ENCODE results near the gene CCDC149.

The CCDC149 gene

GRCh38 chr4:24837781-24838180, 75.1 kb downstream of the CCDC149 start:
- no peak for DNase-seq

GRCh38 chr4:24837336-24837735, 75.5 kb downstream of the CCDC149 start:
- no peak for DNase-seq

- no peak for DNase-seq
Observed at GRCh38 chr4:24836661-24837242, 76.1 kb downstream of the CCDC149 start.

GRCh38 chr4:24835696-24836095, 77.1 kb downstream of the CCDC149 start:
- DNase-seq = no peak

GRCh38 chr4:24831637-24832036, 81.2 kb downstream of the CCDC149 start:
- DNase-seq = no peak

GRCh38 chr4:24824720-24825119, 88.1 kb downstream of the CCDC149 start:
- no peak for DNase-seq

GRCh38 chr4:24820541-24820940, 92.3 kb downstream of the CCDC149 start:
- DNase-seq = no peak

GRCh38 chr4:24816797-24817196, 96.0 kb downstream of the CCDC149 start:
- DNase-seq = no peak

- no peak for DNase-seq
Observed at GRCh38 chr4:24813732-24814131, 99.1 kb downstream of the CCDC149 start.

- no peak for DNase-seq
Observed at GRCh38 chr4:24810871-24811631, 101.8 kb downstream of the CCDC149 start.

- DNase-seq = no peak
Observed at GRCh38 chr4:24809815-24810405, 102.9 kb downstream of the CCDC149 start.

- no peak for DNase-seq
Observed at GRCh38 chr4:24809376-24809775, 103.5 kb downstream of the CCDC149 start.

- no peak for DNase-seq
Observed at GRCh38 chr4:24808955-24809354, 103.9 kb downstream of the CCDC149 start.

GRCh38 chr4:24808261-24808660, 104.6 kb downstream of the CCDC149 start:
- DNase-seq = no peak

GRCh38 chr4:24807611-24808010, 105.2 kb downstream of the CCDC149 start:
- DNase-seq = no peak

- no peak for DNase-seq
Observed at GRCh38 chr4:24806206-24806990, 106.4 kb downstream of the CCDC149 start.

GRCh38 chr4:24805566-24805965, 107.3 kb downstream of the CCDC149 start:
- DNase-seq = no peak

- DNase-seq = no peak
Observed at GRCh38 chr4:24805067-24805466, 107.8 kb downstream of the CCDC149 start.

- DNase-seq = no peak
Observed at GRCh38 chr4:24802648-24803047, 110.2 kb downstream of the CCDC149 start.

GRCh38 chr4:24801136-24801855, 111.5 kb downstream of the CCDC149 start:
- DNase-seq = no peak

- no peak for DNase-seq
Observed at GRCh38 chr4:24800325-24800895, 112.4 kb downstream of the CCDC149 start.

GRCh38 chr4:24799544-24800324, 113.1 kb downstream of the CCDC149 start:
- DNase-seq = no peak

Measured in activated T-cell treated with anti-CD3 and anti-CD28 coated beads for 4 hours (primary cell).